Esophagus squamous epithelium (tissue), 4 donors: ENCODE measurements around the gene EPN3.

Experiments used
- CTCF ChIP-seq, 6 experiments: fragments of 450-650 bp in 4 of 6; fragments of 200-600 bp in 2 of 6; sonication (generic) in 2 of 6; IDR thresholded peaks; one replicate each; pipeline ENCODE4 v1.5.1; 2016 to 2019; ENCODE audit warnings: antibody characterized with exemption in 6 of 6, mild to moderate bottlenecking in 4 of 6, moderate library complexity in 4 of 6
- POLR2A ChIP-seq, 4 donors: fragments of 450-650 bp; IDR thresholded peaks; one replicate each; pipeline ENCODE4 v1.6.1; 2017; ENCODE audit warnings: antibody characterized with exemption in 4 of 4, mild to moderate bottlenecking in 4 of 4, moderate library complexity in 3 of 4

DNA sequence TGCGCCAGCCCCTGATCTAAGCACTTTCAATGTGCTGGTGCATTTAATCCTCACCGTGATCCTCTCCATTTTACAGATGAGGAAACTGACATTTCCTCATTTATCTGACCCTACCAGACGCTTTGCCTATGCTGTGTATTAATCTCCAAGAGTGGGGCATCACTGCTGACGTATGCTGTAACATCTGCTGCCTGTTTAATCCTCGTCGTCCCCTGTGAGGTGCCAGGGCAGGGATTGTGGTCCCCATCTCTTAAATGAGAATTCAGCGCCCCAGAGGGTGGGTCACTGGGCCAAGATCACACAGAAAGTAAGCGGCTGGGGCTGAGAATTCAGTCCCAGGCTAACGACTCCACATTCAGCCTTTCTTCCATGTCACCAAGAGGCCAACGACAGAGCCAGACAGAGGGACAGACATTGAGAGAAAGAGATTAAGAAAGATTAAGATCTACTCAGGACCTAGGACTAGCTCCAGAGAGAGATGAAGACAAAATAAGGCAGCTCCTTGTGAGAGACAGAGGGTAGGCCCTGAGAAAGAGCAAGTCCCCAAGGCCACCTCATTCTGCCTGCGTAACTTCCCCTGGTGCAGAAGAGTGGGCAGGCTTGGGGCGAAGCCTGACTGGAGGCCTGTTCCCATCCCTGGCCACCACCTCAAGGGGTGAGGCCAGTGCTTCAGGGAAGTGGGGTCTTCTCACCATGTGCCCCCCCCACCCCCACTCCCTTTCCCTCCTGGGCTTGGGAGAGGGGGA lies 41.5 kb downstream of the EPN3 start:
- TF ChIP-seq CTCF (IDR thresholded peaks at IDR 0.05) (no peak), POLR2A (IDR thresholded peaks at IDR 0.05) (no peak)
